ENCODE results near the gene NELL1. TPM values are rescaled to one million over a fixed set of nuclear protein-coding genes. Genes with fewer than 3 reads are reported as not detected.
"Not testable (repeated sequence)": the region's sequence is repeated elsewhere in the genome, so short reads cannot be mapped to it uniquely, and the experiment has no call there.

The NELL1 gene
- total RNA-seq, 1 donor from 2014 or later, result 0.45 TPM

- H3K9me3 ChIP-seq (ENCODE audit: insufficient read depth, low read depth, low read length), result no peaks in the 10 kb centered on the region
- H2AFZ ChIP-seq (ENCODE audit: low read depth, low read length), result no peak overlapping the region
- H3K4me2 ChIP-seq (ENCODE audit: low read length), result no peak overlapping the region
- no peak overlapping the region for H3K27ac ChIP-seq (ENCODE audit: low read depth, low read length)
- no peaks in the 10 kb centered on the region for H3K79me2 ChIP-seq (ENCODE audit: insufficient read depth, low read length)
- no peaks in the 10 kb centered on the region for H3K4me1 Mint-ChIP-seq (ENCODE audit: low read depth, unreplicated experiment)
- H3K27ac Mint-ChIP-seq (ENCODE audit: unreplicated experiment), result no peak overlapping the region
- no peaks in the 10 kb centered on the region for H3K27me3 ChIP-seq (ENCODE audit: insufficient read depth, low read length)
- DNase-seq (ENCODE audit: low read depth) (no peak), FAIRE-seq (no peak)
- H3K9ac ChIP-seq (ENCODE audit: low read length), result no peak overlapping the region
- TF ChIP-seq, protein P1, sequence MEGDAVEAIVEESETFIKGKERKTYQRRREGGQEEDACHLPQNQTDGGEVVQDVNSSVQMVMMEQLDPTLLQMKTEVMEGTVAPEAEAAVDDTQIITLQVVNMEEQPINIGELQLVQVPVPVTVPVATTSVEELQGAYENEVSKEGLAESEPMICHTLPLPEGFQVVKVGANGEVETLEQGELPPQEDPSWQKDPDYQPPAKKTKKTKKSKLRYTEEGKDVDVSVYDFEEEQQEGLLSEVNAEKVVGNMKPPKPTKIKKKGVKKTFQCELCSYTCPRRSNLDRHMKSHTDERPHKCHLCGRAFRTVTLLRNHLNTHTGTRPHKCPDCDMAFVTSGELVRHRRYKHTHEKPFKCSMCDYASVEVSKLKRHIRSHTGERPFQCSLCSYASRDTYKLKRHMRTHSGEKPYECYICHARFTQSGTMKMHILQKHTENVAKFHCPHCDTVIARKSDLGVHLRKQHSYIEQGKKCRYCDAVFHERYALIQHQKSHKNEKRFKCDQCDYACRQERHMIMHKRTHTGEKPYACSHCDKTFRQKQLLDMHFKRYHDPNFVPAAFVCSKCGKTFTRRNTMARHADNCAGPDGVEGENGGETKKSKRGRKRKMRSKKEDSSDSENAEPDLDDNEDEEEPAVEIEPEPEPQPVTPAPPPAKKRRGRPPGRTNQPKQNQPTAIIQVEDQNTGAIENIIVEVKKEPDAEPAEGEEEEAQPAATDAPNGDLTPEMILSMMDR (IDR thresholded peaks at IDR 0.05; ENCODE audit: insufficient read depth, low read depth, low read length), result no peak
- TF ChIP-seq EZH2 (IDR thresholded peaks at IDR 0.05; ENCODE audit: insufficient read depth, low read length), result no peak
- no peaks in the 10 kb centered on the region for H4K20me1 ChIP-seq (ENCODE audit: insufficient read depth, low read length)
- no peak overlapping the region for H3K4me3 ChIP-seq (ENCODE audit: insufficient read depth, low read depth, low read length)
- H3K36me3 ChIP-seq (ENCODE audit: insufficient read depth, low read length), result no peaks in the 10 kb centered on the region
- peaks cover 1% of the 10 kb centered on the region for H3K9me3 Mint-ChIP-seq (ENCODE audit: unreplicated experiment)
- no peaks in the 10 kb centered on the region for H3K36me3 Mint-ChIP-seq (ENCODE audit: low read depth, unreplicated experiment)
- no peak overlapping the region for H3K4me3 Mint-ChIP-seq (ENCODE audit: unreplicated experiment)
- H3K27me3 Mint-ChIP-seq (ENCODE audit: low read depth, unreplicated experiment), result no peaks in the 10 kb centered on the region
- H3K4me1 ChIP-seq (ENCODE audit: insufficient read depth, low read length), result no peaks in the 10 kb centered on the region
These were observed 598.6 kb downstream of the NELL1 start for GRCh38 chr11:21268036-21268435.

DNA sequence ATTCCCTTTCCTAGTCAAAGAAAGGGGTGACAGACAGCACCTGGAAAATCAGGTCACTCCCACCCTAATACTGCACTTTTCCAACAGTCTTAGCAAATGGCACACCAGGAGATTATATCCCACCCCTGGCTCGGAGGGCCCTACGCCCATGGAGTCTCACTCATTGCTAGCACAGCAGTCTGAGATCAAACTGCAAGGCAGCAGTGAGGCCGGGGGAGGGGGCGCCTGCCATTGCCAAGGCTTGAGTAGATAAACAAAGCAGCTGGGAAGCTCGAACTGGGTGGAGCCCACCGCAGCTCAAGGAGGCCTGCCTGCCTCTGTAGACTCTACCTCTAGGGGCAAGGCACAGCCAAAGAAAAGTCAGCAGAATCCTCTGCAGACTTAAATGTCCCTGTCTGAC lies 602.8 kb downstream of the NELL1 start:
- H3K4me1 ChIP-seq (ENCODE audit: insufficient read depth, low read length); H3K9me3 ChIP-seq (ENCODE audit: insufficient read depth, low read depth, low read length); FAIRE-seq; H3K27me3 ChIP-seq (ENCODE audit: insufficient read depth, low read length); H3K27ac ChIP-seq (ENCODE audit: low read depth, low read length); H3K4me1 Mint-ChIP-seq (ENCODE audit: low read depth, unreplicated experiment); H3K4me3 ChIP-seq (ENCODE audit: insufficient read depth, low read depth, low read length); DNase-seq (ENCODE audit: low read depth); H3K9ac ChIP-seq (ENCODE audit: low read length); H4K20me1 ChIP-seq (ENCODE audit: insufficient read depth, low read length); H3K27me3 Mint-ChIP-seq (ENCODE audit: low read depth, unreplicated experiment); H2AFZ ChIP-seq (ENCODE audit: low read depth, low read length); H3K36me3 Mint-ChIP-seq (ENCODE audit: low read depth, unreplicated experiment); H3K9me3 Mint-ChIP-seq (ENCODE audit: unreplicated experiment); H3K79me2 ChIP-seq (ENCODE audit: insufficient read depth, low read length); H3K4me2 ChIP-seq (ENCODE audit: low read length); H3K4me3 Mint-ChIP-seq (ENCODE audit: unreplicated experiment); H3K27ac Mint-ChIP-seq (ENCODE audit: unreplicated experiment); H3K36me3 ChIP-seq (ENCODE audit: insufficient read depth, low read length): not testable (repeated sequence)

GRCh38 chr11:21278840-21279239 lies 609.5 kb downstream of the NELL1 start:
- H3K36me3 Mint-ChIP-seq (ENCODE audit: low read depth, unreplicated experiment), result no peaks in the 10 kb centered on the region
- H3K4me3 Mint-ChIP-seq (ENCODE audit: unreplicated experiment), result no peak overlapping the region

More at GRCh38 chr11:21278840-21279239, 609.5 kb downstream of the NELL1 start:
- DNase-seq (ENCODE audit: low read depth) (no peak), FAIRE-seq (no peak)
- H3K4me1 ChIP-seq (ENCODE audit: insufficient read depth, low read length), result no peaks in the 10 kb centered on the region
- H3K79me2 ChIP-seq (ENCODE audit: insufficient read depth, low read length), result no peaks in the 10 kb centered on the region
- no peaks in the 10 kb centered on the region for H4K20me1 ChIP-seq (ENCODE audit: insufficient read depth, low read length)
- no peak overlapping the region for H3K9ac ChIP-seq (ENCODE audit: low read length)
- H3K27me3 Mint-ChIP-seq (ENCODE audit: low read depth, unreplicated experiment), result no peaks in the 10 kb centered on the region
- H3K4me3 ChIP-seq (ENCODE audit: insufficient read depth, low read depth, low read length), result no peak overlapping the region
- no peak overlapping the region for H3K27ac Mint-ChIP-seq (ENCODE audit: unreplicated experiment)
- no peaks in the 10 kb centered on the region for H3K27me3 ChIP-seq (ENCODE audit: insufficient read depth, low read length)
- H3K4me1 Mint-ChIP-seq (ENCODE audit: low read depth, unreplicated experiment), result no peaks in the 10 kb centered on the region
- no peak for TF ChIP-seq EZH2 (IDR thresholded peaks at IDR 0.05; ENCODE audit: insufficient read depth, low read length)
- TF ChIP-seq, protein P1 (IDR thresholded peaks at IDR 0.05; ENCODE audit: insufficient read depth, low read depth, low read length), result no peak
- H3K4me2 ChIP-seq (ENCODE audit: low read length), result no peak overlapping the region
- no peaks in the 10 kb centered on the region for H3K36me3 ChIP-seq (ENCODE audit: insufficient read depth, low read length)
- H3K9me3 Mint-ChIP-seq (ENCODE audit: unreplicated experiment), result no peaks in the 10 kb centered on the region
- no peak overlapping the region for H2AFZ ChIP-seq (ENCODE audit: low read depth, low read length)
- no peaks in the 10 kb centered on the region for H3K9me3 ChIP-seq (ENCODE audit: insufficient read depth, low read depth, low read length)
- H3K27ac ChIP-seq (ENCODE audit: low read depth, low read length), result no peak overlapping the region

All from astrocyte (in vitro differentiated cells and primary cell).